NCI-H2227 treated with DMSO at 0.1 percent for 48 hours (cell line): ENCODE measurements around the gene PRIMPOL.
"Not testable (repeated sequence)": the region's sequence is repeated elsewhere in the genome, so short reads cannot be mapped to it uniquely, and the experiment has no call there.

Source experiments
- DNase-seq: peaks from one replicate; lab custom pipeline; 2025; lab: John Stamatoyannopoulos, UW

PRIMPOL gene, protein sequence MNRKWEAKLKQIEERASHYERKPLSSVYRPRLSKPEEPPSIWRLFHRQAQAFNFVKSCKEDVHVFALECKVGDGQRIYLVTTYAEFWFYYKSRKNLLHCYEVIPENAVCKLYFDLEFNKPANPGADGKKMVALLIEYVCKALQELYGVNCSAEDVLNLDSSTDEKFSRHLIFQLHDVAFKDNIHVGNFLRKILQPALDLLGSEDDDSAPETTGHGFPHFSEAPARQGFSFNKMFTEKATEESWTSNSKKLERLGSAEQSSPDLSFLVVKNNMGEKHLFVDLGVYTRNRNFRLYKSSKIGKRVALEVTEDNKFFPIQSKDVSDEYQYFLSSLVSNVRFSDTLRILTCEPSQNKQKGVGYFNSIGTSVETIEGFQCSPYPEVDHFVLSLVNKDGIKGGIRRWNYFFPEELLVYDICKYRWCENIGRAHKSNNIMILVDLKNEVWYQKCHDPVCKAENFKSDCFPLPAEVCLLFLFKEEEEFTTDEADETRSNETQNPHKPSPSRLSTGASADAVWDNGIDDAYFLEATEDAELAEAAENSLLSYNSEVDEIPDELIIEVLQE

DNA sequence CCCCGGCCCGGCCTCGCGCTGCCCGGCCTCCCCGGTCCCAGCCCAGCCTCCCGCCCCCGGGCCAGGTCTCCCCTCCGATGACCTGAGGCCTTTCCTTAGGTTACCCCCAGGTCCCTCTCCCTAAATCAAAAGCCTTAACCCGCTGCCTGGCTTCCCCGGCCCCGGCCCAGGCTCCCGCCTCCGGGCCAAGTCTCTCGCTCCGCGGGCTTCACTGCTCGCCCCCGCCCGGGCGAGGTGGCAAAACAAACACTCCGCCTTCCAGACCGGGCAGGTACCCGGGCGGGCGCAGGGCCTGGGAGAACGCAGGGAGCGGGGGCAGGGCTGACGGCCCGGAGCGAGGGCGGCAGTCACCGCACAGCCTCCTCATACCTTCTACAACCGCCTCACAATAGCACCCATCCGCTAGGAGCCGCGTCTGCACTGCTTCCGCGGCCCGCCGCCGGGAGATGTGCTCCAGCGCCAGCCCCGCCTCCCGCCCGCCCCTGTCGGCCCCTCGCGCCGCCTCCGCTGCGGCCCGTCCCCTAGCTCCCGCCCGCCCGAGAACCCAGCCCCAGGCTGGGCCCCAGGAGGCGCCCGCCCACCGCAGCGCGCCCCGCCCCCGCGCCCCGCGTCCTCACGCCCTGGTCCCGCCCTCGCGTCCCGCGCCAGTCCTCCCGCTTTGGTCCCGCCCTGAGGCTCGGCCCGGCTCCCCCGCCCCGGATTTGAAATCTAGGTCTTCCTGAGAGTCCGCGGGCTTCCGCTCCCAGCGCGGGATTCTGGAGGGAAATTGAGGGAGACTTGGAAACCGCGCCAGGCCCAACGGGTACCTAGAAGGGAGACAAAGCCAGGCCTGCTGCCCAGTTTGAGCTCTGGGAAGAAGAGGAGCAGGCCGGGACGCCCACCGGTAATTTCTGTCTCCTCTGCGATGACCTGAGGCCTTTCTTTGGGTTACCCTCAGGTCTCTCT lies at the start of gene PRIMPOL, which contains the start of gene CASP3:
TSS of gene PRIMPOL (plus strand) at position 713 of the 945 bp plus-strand sequence. CDS start 7,403 bp downstream, outside the sequence.
TSS of gene CASP3 (minus strand) at position 422 of the 945 bp plus-strand sequence. CDS start 10,994 bp downstream, outside the sequence.
- DNase-seq: peak; percentile 81

DNA sequence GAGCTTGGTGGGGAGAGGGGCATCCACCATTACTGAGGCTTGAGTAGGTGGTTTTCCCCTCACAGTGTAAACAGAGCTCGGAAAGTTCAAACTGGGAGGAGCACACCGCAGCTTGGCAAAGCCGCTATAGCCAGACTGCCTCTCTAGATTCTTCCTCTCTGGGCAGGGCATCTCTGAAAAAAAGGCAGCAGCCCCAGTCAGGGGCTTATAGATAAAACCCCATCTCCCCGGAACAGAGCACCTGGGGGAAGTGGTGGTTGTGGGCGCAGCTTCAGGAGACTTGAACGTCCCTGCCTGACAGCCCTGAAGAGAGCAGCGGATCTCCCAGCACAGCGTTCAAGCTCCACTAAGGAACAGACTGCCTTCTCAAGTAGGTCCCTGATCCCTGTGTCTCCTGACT lies 48.6 kb upstream of the PRIMPOL start:
- DNase-seq: not testable (repeated sequence)

DNA sequence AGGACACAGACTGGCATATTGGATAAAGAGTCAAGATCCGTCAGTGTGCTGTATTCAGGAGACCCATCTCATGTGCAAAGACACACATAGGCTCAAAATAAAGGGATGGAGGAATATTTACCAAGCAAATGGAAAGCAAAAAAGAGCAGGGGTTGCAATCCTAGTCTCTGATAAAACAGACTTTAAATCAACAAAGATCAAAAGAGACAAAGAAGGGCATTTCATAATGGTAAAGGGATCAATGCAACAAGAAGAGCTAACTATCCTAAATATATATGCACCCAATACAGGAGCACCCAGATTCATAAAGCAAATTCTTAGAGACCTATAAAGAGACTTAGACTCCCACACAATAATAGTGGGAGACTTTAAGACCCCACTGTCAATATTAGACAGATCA lies 46.7 kb upstream of the PRIMPOL start:
- not testable (repeated sequence) for DNase-seq

DNA sequence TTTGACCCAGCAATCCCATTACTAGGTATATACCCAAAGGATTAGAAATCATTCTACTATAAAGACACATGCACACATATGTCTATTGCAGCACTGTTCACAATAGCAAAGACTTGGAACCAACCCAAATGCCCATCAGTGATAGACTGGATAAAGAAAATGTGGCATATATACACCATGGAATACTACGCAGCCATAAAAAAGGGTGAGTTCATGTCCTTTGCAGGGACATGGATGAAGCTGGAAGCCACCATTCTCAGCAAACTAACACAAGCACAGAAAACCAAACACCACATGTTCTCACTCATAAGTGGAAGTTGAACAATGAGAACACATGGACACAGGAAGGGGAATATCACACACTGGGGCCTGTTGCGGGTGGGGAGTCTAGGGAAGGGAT lies 42.1 kb upstream of the PRIMPOL start:
- not testable (repeated sequence) for DNase-seq

DNA sequence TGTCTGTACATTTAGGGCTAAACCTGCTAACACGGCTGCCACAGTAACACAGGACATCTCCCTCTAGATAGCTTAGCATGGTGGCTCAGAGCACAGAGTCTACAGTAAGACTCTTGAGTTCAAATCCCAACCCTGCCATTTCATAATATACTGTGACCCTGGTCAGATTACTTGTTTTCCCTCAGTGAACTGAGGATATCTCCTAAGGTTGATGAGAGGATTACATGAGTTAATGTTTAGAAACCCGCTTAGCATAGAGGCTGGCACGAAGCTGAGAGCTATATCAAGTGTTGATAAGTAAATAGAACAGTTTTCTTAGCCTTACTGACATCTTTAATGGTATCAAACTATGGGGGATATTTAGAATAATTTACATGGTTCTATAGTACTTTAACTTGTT lies 37.5 kb upstream of the PRIMPOL start:
- DNase-seq: no peak

DNA sequence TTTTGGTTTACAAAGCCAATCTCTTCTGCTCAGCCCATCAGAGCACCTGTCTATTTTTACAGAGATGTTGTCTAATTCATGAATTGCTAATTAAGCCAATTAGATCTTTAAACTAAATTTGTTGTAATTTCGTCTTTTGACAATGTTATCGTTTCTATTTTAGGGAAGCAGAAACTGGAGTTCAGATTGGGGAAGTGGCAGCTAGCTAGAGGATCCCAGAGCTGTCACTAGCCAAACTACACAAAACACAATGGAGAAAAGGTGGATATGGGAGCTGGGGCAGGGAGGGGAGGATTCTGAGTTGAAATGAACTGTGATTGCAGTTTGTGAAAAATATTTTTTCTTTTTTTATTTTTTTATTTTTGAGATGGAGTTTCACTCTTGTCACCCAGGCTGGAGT lies 36.1 kb upstream of the PRIMPOL start:
- no peak for DNase-seq

DNA sequence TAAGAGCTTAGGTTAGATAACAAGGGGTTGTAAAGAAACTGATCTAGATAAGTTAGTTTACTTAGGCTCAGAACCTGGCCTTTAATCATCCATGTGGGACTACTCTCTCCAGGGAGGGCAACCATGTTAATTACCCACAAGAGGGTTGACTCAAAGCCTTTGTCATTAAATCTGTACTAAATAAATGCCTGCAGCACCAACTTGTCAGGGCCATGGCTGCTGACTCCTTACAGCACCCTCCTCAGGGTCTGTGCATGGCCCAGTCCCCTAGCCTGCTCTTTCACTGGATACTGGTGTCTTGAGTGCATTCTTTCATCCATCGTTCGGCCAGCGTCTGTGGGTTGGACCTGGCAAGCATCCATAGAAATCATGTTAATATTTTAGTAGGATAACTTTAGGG lies 35.0 kb upstream of the PRIMPOL start:
- DNase-seq: no peak

DNA sequence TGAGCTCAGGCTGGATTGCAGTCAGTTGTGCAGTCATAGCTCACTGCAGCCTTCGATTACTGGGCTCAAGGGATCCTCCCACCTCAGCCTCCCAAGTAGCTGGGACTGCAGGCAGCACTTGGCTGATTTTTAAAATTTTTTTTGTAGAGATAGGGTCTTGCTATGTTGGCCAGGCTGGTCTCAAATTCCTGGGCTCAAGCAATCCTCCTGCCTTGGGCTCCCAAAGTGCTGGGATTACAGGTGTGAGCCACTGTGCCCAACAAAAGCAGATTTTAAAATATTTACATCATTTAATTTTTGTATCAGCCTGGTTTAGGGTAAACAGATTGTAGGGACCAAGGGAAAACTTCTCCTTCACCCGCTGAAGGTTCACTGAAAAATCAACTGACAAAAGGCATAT lies 33.4 kb upstream of the PRIMPOL start:
- DNase-seq: not testable (repeated sequence)

DNA sequence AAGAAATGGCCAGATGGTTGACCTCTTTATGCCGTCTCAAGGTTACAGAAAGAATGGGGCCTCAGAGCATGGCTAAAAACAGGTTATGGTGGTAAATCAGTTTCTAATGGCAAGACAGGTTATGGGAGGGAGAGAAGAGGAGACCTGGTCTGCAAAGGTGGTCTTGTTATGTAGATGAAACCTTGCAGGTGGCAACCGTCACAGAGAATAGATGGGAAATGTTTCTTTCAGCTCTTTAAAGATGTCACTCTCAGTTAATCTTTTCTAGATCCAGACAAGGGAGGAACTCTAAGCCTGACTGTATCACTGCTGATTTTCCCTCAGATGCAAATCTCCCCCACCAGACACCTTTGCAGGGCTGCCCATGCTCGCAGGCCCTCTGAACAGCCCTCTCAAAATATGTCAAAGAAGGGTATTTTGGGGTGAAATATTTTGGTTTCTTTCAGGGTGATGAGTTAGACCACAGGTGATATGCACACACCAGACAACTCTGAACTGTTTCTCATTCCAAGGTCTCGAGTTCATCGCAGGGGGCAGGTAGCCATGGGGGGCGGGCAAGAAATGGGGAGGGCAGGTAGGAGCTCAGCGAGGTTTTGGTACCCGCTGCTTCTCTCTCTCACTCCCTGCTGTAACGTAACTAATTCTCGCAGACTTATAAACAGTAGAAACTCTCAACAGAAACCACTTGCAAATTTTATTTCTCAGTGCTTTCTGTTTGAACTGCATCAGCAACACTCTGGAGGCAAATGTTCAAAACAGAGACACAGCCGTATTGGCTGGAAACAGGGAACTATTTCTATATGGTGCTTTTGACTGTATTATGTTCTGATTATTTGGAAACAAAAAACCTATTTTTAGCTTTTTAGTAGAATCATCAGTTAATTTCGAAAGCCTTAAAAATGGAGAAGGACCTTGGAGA lies 32.6 kb upstream of the PRIMPOL start:
- DNase-seq: no peak

DNA sequence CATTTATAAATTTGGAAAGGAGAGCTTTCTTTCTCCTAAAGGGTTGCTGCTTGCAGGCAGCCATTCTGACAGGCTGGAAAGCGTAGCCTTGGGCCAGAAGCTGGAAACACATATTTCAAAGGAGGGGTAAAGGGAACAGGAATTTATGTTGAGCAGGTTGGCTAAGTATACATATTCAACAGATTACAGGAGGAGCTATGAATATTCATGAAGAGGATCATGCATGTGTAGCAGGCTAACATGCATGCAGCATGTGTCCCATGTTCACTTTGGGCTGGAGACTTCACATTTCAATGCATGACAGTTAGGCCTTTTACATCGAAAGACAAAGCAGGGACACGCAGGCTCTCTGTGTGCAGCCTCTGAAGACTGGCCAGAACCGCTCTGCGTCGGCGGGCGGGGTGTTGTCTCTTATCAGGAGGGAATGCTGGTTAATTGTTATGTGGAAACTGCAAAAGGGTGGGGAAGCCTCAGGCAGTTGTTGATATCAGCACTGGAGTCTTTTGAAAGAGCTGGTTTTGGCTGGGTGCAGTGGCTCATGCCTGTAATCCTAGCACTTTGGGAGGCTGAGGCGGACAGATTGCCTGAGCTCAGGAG lies 31.8 kb upstream of the PRIMPOL start:
- DNase-seq: no peak

DNA sequence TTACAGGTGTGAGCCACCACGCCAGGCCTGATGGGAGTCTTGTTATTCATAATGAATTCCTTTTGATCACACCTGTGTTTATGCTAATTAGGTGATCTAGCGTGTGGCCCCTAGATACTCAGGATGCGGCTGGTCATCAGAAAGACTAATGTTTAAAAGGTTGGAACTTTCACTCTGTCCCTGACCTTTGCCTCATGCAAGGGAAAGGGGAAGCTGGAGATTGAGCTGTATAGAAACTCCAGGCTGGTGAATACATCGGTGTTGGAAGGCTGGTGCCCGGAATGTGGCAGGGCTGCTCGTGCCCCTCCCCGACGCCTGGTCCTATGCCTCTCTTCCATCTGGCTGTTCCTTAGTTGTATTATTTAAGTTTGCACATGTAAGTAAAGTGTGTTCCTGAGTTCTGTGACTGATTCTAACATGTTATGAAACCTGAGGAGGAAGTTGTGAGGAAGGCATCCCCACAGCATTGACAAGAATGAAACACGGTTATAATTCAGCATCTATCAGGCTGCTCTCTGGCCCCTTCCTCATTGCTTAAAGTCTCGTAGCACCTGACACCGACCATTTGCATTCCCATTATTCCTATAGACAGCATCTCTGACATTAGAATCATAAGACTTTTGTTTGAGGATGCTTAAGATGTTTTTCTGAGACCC lies 29.2 kb upstream of the PRIMPOL start:
- DNase-seq: no peak

DNA sequence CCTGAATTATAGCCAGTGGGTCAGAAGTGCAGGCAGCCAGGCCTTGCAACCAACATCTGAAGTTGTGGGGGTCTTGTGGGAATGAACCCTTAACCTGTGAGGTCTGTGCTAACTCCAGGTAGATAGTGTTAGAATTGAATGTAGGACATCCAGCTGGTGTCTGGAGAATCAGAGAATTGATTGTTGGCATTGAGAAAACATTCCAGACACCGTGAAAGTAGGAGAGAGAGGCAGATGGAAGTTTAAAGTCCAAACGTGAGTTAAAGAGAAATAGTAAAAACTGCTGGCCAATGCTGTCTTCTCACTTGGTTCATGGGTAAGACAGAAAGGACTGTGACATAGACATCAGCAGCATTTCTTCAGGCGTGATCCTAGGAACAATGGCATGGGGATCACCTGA lies 28.0 kb upstream of the PRIMPOL start:
- no peak for DNase-seq

DNA sequence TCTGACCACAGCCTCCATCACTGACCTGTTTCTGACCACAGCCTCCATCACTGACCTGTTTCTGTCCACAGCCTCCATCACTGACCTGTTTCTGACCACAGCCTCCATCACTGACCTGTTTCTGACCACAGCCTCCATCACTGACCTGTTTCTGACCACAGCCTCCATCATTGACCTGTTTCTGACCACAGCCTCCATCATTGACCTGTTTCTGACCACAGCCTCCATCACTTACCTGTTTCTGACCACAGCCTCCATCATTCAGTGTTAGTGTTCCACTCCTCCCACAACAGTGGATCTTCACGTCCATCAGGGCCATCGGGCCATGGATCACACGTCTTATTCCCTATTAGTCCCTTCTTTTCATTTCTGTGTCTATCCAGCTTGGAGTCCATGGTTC lies 25.0 kb upstream of the PRIMPOL start:
- not testable (repeated sequence) for DNase-seq

DNA sequence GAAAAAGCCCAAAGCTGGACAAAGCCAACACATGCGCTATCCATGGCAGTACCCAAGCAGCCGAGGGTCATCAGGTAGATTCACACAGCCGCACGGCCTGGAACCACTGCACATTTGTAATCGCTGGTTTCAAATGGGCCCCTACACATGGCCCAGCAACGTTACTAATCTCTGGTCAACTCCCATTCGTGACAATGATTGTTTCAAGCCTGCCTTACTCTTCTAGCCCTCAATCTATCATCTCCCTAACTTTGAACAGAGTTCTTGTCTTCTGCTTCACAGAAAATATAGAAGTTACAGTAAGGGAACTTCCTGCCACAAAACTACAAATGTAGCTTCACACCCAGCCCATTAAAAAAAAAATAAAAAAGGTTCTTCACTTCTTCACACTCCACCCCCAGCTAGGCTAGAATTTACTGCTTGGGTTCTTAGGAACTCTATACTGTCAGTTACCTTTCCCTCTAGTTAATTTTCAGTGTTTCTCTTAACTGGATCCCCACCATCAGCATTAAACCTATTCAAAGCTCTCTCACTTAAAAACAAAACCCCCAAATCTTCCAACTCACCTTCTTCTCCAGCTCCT lies 24.5 kb upstream of the PRIMPOL start:
- DNase-seq: no peak

DNA sequence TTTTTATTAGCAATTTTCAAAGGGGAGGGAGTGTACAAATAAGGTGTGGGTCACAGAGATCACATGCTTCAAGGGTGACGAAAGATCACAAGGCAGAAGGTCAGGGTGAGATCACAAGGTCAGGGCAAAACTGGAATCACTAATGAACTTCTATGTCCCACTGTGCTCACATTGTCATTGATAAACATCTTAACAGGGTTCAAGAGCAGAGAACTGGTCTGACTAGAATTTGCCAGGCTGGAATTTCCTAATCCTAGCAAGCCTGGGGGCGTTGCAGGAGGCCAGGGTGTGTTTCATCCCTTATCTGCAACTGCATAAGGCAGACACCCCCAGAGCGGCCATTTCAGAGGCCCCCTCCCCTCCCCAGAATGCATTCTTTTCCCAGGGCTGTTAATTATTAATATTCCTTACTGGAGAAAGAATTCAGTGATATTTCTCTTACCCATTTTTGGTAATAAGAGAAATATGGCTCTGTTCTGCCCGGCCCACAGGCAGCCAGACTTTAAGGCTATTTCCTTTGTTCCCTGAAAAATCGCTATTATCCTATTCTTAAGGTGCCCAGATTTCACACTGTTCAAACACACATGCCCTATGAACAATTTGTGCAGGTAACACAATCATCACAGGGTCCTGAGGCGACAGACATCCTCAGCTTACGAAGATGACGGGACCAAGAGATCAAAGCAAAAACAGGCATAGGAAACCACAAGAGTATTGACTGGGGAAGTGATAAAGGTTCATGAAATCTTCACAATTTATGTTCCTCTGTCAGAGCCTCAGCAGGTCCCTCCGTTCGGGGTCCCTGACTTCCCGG lies 23.5 kb upstream of the PRIMPOL start:
- DNase-seq: not testable (repeated sequence)

DNA sequence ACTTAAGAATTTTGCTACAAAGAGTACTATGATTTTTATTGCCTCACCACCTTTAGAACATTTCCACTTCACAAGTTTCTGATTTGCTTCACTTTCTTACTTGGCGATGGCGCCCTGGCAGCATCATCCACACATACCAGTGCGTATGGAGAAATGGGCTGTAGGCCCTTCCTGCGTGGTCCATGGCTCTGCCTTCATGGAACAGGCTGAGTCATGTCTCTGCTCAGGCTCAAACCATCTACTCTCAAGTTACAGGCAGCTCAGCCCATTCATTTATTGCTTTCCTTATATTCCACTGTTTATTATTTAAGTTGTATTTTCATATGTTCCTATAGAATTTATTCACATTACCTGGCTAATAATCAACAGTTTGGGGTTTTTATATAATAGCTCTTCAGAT lies 21.4 kb upstream of the PRIMPOL start:
- DNase-seq: no peak

DNA sequence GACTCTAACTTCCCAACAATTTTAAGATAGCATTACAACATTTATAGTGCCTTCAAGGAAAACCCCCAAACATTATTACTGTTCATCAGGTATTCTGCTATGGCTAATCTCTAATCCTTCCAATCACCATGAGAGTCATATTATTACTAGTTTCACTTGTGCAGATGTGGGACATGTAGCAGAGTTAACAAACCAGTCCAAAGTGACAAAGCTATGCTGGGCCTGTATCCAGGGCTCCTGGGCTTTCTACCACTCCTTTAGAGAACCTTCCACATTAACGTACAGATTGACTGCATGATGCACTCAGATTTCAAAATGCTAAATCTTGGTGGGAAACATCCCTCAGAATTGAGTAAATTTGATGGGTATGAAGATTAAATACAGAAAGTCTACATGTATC lies 16.7 kb upstream of the PRIMPOL start:
- no peak for DNase-seq

DNA sequence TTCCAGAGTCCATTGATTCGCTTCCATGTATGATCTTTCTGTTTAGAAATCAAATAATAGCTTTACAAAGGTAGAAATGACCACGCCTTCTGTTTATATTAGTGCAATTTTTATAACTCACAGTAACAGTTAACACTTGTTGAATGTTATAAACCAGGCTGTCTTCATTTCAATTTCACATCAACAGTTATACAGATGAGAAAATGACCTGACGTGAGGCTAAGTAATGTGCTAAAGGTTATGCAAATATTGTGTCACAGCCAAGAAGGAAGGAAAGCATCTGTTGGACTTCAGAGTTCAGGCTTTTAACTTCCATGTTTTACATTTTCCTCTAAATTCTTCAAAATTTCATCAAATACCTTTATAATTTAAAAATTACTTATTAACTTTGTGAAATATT lies 14.2 kb upstream of the PRIMPOL start:
- DNase-seq: no peak

DNA sequence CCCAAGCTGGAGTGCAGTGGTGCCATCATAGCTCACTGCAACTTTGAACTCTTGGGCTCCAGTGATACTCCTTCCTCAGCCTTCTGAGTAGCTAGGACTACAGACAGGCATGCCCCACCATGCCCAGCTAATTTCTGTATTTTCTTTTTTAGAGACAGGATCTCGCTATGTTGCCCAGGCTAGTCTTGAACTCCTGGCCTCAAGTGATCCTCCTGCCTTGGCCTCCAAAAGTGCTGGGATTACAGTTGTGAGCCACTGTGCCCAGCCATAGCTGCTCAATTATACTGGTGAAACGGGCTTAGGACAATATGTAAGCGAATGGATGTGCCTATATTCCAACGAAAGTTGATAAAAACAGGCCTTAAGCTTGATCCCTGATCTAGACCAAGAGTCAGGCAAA lies 13.4 kb upstream of the PRIMPOL start:
- DNase-seq: no peak
